GM18873 (cell line): ENCODE results near the gene FOLR1.

Experiments used
- ATAC-seq: cut with Tn5 transposase; IDR thresholded peaks from one replicate; pipeline ENCODE4 v1.9.1; 2021; ENCODE audit warnings: mild to moderate bottlenecking, moderate library complexity, moderate number of reproducible peaks; ENCODE audit not compliant: unreplicated experiment, low FRiP score

The FOLR1 gene

GRCh38 chr11:72233773-72234513 lies 42.0 kb downstream of the FOLR1 start:
- no peak for ATAC-seq

DNA sequence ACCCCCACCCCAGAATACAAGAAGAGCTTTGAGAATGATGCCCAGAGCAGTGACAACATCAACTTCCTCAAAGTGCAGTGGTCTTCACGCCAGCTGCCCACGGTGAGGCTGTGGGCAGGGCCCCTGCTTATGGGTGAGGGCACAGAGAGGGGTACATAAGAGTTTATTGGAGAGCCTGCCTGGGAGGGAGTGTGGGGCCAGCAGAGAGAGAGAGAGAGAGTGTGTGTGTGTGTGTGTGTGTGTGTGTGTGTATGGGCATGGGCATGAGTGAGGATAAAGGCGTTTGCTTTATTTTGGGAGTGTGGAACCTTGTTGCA lies 42.5 kb downstream of the FOLR1 start:
- no peak for ATAC-seq

DNA sequence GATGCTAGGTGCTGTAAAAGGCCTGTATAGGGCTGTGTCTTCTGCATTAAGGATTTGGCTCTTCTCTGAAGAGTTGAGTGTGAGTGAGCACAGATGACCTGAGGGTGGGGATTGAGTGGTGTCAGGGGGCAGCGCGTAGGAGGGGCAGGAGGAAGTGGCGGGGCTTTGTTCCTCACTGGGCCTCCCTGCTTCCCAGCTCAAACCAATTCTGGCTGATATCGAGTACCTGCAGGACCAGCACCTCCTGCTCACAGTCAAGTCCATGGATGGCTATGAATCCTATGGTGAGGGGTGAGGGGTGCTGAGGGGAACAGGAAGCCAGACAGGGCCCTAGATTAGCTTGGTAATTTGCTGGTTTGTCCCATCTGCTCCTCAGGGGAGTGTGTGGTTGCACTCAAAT lies 43.0 kb downstream of the FOLR1 start:
- ATAC-seq: no peak

GRCh38 chr11:72235351-72236057 lies 43.6 kb downstream of the FOLR1 start:
- ATAC-seq: no peak

DNA sequence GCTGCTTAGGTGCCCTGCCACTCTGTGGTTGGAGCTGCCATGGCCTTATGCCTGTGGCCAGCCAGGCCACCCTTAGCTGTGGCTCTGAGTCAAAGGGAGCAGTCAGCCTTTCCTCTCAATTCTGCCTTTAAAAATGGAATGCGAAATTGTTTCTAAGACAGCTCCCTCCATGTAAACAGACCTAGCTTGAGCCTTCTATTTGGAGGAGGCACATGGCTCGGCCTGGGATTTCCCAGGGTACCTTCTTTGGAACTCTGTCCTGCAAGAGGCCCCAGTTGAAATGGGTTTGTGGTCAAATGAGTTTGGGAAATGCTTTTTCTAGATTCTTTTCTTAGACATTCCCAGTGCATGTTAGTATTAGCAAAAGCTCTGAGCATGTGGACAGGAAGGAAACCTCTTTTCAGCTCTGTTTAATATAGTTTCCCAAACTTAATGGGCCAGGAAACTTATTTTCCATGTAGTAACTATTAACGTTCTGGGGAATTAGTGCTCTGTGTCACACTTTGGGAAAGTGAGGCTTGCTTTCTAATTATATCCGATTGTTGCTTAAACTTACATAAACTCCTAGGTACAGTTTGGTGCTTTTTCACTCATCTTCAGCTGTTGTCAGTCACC lies 44.2 kb downstream of the FOLR1 start:
- no peak for ATAC-seq

DNA sequence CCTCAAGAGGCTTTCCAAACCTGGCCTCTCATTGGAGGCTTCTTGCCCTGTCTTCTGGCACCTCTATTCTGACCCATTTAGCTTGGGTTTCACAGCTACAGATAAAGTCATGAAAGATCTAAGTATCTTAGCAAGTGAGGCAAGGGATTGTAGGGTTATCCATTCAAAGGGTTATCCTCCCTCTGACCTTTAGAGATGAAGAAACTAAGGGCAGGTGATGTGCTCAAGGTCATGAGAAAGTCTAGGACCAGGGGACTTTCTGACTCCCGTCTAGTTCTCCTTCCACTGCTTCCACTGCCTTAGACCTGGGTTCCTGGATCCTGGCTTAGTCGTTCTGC lies 44.8 kb downstream of the FOLR1 start:
- no peak for ATAC-seq

DNA sequence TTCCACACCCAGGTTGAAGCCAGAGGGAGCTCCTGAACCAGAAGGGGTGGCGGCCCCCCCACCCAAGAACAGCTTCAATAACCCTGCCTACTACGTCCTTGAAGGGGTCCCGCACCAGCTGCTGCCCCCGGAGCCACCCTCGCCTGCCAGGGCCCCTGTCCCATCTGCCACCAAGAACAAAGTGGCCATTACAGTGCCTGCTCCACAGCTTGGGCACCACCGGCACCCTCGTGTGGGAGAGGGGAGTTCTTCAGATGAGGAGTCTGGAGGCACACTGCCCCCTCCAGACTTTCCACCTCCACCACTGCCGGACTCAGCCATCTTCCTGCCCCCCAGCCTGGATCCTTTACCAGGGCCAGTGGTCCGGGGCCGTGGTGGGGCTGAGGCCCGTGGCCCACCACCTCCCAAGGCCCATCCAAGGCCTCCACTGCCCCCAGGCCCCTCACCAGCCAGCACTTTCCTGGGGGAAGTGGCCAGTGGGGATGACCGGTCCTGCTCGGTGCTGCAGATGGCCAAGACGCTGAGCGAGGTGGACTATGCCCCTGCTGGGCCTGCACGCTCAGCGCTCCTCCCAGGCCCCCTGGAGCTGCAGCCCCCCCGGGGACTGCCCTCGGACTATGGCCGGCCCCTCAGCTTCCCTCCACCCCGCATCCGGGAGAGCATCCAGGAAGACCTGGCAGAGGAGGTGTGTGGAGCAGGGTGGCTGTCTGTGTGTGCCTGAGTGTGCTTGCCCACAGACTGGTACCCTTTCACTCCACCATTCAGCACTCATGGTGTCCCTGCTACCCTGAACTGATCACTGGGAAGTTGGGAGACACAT lies 45.4 kb downstream of the FOLR1 start:
- ATAC-seq: no peak

DNA sequence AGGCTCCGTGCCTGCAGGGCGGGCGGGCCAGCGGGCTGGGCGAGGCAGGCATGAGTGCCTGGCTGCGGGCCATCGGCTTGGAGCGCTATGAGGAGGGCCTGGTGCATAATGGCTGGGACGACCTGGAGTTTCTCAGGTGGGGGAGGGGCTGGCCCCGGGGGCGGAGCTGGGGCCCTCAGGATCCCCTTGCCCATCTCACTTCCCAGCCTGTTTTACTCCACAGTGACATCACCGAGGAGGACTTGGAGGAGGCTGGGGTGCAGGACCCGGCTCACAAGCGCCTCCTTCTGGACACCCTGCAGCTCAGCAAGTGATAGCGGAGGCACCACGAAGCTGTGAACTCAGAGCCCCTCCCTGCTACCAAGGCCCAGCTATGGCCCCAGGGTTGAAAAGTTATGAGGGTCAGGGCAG lies 46.1 kb downstream of the FOLR1 start:
- no peak for ATAC-seq

GRCh38 chr11:72238492-72239312 lies 46.8 kb downstream of the FOLR1 start:
- no peak for ATAC-seq

- ATAC-seq: no peak
Measured at GRCh38 chr11:72239313-72239848, 47.4 kb downstream of the FOLR1 start.

DNA sequence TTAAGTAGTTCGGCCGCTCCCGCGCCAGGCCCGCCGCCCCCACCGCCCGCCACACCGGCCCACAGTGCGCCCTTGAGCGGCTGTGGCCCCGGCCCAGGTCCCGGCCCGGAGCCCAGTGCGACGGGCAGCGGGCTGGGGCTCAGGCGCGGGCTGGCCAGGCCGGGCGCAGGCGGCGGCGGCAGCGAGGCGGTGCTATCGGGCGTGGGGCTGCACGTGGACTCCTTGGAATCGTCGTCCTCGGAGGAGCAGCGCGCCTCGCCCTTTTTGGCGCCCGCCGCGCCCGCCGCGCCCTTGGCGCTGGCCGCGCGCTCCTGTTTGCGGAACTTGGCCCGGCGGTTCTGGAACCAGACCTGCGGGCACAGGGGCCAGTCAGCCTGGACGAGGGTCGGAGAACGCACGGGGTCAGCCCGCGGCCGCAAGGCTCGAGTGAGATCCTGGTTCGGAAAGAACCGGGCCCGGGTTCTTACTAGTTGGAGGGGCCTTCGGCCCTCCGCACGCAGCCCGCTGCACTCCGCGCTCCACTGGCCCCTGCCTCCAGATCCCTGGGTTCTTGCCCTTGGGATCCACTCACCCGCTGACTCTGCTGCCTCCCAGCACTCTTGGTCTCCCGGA lies 48.0 kb downstream of the FOLR1 start:
- no peak for ATAC-seq

- ATAC-seq: no peak
Measured at GRCh38 chr11:72240461-72241290, 48.7 kb downstream of the FOLR1 start.

GRCh38 chr11:72241291-72241781 lies 49.4 kb downstream of the FOLR1 start:
- no peak for ATAC-seq

GRCh38 chr11:72242141-72242540 lies 50.2 kb downstream of the FOLR1 start:
- no peak for ATAC-seq

GRCh38 chr11:72243173-72244059 lies 51.5 kb downstream of the FOLR1 start:
- ATAC-seq: no peak

DNA sequence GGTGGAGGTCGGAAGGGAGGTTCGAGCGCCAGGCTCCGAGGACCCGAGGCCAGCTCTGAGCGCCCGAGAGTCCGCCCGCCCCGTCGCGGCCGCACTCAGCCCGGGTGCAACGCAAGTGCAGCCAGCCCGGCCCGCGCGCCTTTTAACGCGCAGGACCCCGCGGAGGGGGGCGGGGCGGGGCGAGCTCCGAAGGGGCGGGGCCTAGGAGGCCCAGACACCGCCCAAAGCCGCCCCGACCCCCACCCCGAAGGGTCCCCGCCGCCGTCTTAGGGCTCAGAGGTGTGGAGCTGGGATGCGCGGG lies 52.1 kb downstream of the FOLR1 start, which contains the start of gene PHOX2A:
TSS of gene PHOX2A (minus strand) at position 117 of the 301 bp plus-strand sequence. CDS start 172 bp downstream, outside the sequence.
- no peak for ATAC-seq

GRCh38 chr11:72244361-72245262 lies 52.7 kb downstream of the FOLR1 start:
- no peak for ATAC-seq
